HS-5 (cell line): ENCODE results near the gene SEPHS1.

Experiments
- DNase-seq: peaks from one replicate; pipeline ENCODE4 v3.0.0-alpha.2; 2012; ENCODE audit warnings: low read depth

The SEPHS1 gene

DNA sequence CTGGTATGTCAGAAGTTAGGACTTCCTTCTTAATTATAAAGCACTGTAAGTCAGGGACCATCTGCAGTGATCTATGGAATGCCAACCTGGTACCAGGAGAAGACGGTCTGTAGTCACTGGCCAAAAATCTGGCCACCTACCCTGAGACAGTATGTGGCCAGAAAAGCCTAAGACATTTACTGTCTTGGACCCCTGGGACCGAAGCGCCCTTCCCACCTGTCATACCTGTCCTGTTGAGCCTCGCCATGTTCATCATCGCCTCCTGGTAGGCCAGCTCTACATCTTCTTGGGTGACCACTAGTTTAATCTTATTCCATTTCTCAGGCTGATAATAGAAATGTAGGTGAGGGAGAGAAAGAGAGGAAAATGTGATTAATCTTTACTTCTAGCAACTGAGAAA lies 20.0 kb downstream of the SEPHS1 start:
- DNase-seq = no peak

DNA sequence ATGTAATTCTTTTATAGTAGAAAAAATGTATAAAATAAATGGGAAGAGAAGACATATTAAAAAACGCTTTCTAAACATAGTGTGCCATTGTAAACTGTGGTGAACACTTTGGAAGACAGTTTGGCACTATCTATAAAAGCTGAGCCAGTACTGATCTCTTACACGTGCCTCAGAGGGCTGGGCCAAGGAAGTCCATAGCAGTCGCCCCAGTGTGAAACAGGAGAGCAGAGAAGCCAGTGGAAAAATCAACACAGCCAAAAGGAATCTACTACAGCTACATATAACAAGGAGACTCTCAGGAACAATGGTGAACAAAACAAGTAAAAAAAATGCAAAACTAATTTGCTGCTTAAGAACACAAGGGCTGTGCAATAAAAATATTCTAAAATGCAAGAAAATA lies 20.6 kb downstream of the SEPHS1 start:
- DNase-seq = no peak

DNA sequence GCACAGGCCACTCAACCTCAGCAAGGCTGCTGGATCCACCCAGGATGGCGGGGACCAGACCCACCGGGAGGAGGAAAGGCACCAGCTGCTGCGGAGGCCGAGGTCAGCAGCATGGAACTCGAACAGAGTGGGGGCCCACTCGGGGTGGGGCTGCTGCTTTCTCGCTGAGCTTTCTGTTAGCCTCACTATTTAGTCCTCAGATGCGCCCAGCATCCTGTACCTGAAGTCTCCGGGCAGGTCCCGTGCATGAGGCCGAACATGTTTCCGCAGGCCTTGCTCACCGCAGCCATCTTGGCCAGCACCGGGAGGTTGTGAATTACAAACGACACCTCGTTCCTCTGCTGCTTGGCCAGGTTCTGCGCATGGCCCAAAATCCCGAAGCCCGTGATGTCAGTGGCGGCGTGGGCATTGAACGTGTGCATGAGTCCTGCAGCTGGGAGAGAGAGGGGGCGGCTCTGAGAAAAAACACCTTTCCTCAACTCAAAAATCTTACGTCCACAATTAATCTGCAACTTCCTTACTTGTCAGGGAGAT lies 25.4 kb downstream of the SEPHS1 start:
- DNase-seq = no peak

DNA sequence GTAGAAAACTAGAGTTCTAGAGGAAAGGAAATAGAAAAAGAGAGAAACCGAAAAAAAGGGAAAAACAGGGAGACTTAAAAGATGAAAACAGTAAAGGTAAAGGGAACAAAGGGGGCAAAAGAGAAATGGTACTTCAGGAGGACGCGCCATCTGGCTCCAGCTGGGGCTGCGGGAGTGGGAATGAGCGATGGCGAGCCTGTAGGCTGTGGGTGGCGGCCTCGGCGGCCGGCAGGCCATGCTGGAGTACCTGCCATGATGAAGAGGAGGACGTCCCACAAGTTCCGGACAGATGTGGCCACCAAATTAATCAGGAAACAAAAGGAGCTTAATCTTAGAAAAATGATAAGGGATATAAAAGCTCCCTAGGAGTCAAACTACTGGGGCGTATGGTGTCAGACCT lies 26.5 kb downstream of the SEPHS1 start:
- DNase-seq = no peak

DNA sequence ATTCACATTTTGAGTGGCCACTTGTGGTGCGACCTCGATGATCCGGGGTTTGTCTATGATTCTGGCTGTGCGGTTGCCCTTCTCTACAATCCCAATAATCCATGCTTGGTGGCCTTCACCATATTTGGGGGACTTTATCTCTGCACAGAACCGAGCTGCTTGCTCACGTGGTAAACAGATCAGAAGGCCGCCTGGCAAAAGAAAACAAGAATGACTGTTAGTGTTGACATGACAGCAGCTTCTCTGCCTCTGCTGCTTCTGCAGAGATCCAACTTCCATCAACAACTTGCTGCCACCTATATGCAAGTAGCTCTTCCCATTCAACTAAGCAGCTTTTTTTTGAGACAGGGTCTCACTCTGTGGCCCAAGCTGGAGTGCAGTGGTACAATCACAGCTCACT lies 28.9 kb downstream of the SEPHS1 start:
- DNase-seq = no peak

DNA sequence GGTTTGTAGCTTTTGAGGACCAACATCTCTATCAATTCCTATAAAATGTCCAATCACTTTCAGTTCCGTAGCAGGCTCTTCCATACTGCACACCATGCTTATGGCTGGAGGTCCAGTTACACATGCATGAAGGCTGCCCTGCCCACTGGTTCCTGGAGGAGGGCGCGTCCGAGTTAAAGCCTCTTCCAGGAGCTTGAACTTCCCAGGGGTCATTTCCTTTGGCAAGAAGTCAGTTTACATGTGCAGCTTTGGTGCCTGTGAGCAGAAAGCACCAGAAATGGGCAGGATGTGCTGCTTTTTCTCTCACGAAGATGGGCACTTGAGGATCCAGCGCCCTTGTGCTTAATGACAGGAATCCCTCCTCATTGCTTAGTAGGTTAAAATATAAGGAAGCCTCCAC lies 30.6 kb downstream of the SEPHS1 start:
- no peak for DNase-seq

DNA sequence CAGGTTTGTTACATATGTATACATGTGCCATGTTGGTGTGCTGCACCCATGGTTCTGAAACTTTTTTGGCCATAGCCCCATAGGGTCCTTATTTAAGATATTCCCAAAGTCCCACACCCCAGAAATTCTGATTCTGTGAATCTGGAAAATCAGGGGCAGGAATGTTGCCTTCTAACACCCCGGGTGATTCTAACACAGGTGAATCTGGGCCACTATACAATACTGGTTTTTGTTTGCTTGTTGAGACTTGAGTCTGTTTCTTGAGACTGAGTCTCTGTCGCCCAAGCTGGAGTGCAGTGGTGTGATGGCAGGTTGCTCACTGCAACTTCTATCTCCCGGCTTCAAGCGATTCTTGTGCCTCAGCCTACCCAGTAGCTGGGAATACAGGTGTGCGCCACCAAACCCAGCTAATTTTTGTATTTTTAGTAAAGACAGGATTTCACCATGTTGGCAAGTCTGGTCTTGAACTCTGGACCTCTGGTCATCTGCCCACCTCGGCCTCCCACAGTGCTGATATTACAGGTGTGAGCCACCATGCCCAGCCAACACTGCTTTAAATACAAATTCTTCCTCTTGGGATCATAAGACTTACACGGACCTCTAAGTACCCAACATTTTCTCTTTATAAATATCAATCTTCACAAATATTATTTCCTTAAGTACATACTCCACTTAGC lies 31.3 kb downstream of the SEPHS1 start:
- DNase-seq = no peak

DNA sequence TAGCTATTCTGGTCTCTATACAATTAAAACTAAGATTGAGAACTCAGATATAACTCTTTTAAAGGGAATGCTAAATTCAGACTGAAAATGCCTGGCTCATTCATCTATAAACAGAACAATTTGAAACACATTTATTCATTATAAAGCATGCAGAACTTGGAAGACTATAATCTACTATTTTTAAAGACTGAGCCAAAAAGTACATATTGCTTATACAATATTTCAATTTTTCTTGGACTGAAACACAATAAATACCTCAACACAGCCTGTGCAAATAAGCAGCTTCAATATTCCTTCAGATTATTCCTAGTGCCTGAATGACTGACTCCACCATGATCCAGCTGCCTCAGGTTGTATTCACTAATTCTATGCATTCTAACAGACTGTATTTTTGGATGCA lies 32.7 kb downstream of the SEPHS1 start:
- no peak for DNase-seq

DNA sequence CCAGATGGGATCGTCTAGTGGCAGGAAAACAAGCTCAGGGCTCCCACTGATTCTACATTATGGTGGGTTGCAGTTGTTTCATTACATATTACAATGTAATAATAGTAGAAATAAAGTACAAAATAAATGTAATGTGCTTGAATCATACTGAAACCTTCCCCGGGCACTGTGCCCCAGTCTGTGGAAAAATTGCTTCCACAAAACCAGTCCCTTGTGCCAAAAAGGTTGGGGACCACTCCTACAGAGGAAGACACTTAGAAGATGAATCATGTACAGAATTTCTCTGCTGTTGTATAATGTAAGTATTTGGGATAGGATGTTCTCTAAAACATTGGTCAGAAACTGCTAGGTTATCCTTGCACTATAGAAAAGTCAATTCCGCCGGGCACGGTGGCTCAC lies 36.9 kb downstream of the SEPHS1 start:
- no peak for DNase-seq

DNA sequence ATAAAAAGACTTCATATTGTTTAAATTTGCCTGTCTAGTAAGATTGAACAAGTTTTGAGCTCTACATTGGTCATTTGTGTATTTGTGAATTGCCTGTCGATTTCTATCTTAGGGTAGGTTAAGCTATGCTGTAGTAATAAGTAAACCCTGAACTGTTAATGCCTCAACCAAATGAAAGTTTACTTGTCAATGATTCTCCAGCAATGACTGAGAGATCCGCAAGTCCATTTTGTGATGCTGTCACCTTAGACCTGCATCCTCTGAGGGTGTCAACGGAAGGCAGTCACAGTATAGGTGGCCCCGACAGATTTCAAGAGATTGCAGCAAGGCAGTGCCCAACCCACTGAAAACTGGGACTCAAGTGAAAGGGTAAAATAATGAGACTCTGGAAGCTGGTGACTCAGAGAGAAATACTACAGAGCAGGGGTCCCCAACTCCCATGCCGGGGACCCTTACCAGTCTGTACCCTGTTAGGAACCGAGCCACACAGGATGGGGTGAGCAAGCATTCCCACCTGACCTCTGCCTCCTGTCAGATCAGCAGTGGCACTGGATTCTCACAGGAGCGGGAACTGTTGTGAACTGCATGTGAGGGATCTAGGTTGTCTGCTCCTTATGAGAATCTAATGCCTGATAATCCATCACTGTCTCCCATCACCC lies 37.4 kb downstream of the SEPHS1 start:
- no peak for DNase-seq

DNA sequence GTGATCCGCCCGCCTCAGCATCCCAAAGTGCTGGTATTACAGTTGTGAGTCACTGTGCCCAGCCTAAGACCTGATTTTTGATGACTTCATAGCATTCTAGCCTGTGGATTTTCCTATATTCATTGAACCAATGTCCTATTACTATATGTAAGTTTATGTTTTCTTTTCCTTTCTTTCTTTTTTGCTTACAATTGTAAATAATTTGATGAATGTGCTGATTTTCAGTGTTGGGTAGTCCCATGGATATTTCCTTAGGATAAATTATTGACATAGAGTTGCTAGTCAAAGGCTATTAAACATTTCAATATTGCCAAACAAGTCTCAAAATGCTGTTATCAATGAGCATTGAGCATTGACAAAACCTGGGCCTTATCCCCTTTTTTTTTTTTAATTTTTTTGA lies 38.3 kb downstream of the SEPHS1 start:
- no peak for DNase-seq

DNA sequence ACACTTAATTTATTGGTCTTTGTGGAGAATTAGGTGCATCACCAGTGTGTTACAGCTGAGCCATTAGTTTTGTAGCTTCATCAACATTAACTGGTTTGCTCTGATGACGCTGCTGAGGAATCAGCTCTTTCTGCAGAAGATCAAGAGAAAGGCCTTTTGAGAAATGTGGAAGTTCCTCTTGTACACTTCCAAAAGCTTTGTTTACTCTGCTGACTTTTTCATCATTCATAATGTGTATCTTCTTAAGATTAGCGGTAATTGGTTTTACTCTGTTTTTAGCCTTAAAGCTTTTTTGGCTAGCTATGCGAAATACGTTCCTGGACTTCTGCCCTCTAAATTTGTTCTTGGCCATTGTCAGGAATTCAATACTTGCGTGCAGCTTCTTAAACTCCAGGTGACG lies 40.0 kb downstream of the SEPHS1 start:
- DNase-seq = no peak

DNA sequence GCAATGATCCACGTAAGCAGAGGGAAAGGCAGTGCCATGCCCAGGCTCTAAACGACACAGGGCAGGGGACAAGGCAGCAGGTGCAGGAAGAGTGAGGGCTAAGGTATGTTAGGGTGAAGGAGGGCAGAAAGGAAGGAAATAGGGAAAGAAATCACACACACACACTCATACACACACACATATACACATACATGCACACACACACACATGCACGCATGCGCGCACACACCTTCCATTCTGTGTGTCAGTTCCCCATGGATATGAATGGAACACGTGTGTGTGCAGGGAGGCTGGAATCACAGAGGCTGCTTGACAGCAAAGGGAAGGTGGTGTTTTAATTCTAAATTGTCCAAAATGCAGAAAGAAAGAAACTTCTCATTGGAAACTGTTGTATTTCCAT lies 42.0 kb downstream of the SEPHS1 start:
- no peak for DNase-seq

DNA sequence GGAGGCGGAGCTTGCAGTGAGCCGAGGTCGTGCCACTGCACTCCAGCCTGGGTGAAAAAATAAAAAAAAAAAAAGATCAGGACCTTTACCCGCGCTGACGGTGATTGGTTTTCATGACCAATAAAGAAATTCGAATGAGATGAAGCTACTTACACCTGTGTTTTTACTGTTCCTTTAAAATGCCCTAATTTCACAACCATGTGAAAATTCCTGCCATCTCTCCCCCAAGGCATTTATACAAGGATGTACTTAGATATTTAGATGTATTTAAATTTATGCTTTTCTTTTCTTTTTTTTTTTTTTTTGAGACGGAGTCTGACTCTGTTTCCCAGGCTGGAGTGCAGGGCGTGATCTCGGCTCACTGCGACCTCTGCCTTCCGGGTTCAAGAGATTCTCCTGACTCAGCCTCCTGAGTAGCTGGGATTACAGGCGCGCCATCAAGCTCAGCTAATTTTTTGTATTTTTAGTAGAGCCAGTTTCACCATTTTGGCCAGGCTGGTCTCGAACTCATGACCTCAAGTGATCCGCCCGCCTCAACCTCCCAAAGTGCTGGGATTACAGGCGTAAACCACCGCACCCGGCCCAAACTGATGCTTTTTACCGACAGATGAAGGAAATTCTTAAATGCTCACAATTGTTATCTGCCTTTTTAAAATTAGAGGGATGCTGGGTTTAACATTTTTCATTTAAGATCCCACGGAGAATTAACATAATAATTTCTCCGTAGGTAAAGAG lies 45.1 kb downstream of the SEPHS1 start:
- DNase-seq = no peak

DNA sequence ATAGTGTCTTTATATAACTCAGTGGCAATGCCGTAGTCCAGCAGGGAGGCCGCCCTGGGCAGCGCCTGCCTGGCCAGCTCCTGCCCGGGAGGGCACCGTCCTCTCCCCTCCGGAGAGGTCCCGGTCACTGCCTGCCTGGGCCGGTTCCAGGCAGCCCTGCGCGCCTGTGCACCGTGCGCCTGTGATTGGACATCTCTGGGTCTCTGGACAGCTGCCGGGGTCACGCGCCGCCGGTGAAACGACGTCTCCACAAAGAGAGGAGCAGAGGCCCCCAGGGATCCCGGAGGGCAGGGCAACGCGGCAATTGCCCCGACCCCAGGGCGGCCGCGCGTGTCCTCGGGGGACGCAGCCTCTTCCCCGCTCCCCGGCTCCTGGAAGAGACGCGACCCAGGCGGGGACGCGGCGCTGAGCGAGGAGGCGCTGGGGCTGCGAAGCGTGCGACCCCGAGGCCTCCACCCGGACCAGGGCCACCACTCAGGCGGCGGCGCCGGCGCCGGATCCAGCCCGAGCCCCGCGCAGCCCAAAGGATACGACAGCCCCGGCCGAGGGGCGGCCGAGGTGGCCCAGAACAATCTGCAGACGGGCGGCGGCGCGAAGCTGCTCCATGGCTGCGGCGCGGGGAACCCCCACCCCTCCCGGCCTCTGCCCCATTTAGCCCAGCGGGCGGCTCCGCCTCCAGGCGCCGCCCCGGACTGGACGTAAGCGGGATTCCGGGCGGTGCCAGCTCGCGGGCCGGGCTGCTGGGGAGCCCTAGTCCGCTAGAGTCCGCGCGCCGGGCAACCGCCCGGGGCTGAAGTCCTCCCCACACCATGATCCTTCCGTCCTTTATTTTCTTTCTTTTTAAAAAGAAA lies 48.4 kb downstream of the SEPHS1 start, which contains the start of gene PHYH:
Gene PHYH, minus strand, starts transcription at position 628 of the 851 bp plus-strand sequence. Its CDS starts 22 bp downstream, at position 606.
- DNase-seq = no peak

DNA sequence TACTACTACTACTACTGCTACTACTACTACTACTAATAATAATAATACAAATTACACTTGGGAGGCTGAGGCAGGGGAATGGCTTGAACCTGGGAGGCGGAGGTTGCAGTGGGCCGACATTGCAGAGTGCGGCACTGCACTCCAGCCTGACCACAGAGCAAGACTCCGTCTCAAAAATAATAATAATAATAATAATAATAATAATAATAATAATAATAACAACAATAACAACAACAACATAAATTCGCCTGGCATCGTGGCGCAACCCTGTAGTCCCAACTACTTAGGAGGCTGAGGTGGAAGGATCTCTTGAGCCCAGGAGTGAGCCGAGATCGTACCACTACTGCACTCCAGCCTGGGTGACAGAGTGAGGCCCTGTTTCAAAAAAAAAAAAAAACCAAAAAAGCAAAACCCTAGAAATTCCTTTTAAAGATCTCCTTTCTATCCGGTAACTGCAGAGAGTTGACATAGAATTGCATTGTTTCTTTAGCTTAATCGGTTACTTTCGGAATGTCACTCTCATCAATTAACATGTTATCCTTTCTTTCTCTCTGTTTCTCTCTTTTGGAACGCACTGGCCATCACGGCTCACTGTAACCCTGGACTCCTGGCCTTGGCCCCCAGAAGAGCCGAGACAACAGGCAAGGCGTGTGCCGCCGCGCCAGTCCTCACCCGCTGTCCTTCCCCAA lies 49.2 kb downstream of the SEPHS1 start:
- DNase-seq = no peak

DNA sequence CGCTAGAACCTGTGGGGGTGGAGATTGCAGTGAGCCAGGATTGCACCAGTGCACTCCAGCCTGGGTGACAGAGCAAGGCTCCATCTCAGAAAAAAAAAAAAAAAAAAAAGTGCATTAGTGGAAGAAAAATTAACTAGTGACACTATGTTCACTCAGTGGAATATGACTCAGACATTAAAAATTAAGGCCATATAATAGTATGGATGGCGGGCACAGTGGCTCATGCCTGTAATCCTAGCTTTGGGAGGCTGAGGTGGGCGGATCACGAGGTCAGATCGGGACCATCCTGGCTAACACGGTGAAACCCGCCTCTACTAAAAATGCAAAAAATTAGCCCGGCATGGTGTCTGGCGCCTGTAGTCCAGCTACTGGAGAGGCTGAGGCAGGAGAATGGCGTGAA lies 51.6 kb downstream of the SEPHS1 start:
- DNase-seq = no peak

DNA sequence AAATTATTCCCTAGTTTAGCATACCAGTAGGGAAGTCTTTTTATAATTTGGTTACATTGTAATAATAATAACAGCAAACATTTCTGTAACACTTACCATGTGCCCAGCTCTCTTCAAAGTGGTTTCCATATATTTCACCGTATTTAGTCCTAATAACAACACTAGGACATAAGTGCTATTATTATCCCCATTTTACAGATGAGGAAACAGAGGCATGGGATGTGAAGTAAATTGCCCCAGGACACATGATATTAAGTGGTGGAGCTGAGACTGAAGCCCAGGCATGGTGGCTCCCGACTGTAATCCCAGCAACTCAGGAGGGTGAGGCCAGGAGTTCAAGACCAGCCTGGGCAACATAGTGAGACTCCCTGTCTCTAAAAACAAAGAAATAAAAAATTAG lies 53.3 kb downstream of the SEPHS1 start:
- DNase-seq = no peak

DNA sequence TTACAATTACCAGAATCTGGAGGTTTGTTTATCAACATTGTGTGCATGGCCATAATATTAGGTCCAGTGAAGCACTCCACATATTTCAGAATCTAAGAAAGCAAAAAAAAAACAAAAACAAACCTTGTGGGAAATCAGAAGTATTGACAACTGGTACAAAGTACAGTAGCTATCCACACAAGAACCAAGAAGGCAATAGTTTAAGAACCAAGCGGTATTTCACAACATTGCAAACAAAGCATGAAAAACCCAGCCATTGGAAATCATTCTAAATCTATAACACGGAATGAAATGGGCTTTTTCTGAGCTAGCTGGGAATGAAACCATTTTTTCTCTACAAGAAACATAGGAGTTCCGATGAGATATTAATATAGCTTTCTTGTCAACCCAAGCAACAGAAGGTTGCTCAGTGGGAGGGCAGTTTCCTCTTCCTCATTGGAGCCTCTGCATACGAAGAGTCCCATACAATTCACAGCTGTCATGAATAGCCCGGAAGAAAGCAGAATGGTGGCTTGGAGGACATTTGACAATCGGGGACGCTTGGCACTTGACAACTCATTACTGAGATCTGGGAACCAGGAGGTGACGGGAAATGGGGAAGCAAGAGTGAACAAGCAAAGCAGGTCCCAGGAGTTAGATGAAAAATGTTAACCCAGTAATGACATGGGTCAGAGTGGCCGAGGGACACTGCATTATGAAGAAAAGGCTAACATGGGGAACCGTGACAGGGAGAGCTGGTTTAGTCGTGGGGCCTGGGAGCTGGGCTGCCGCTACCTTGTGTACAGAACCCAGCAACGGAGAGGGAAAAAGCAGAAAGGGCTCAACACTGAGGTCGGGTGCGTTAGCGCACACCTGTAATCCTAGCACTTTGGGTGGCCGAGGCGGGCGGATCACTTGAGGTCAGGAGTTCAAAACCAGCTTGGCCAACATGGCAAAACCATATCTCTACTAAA lies 56.0 kb downstream of the SEPHS1 start:
- DNase-seq = no peak

DNA sequence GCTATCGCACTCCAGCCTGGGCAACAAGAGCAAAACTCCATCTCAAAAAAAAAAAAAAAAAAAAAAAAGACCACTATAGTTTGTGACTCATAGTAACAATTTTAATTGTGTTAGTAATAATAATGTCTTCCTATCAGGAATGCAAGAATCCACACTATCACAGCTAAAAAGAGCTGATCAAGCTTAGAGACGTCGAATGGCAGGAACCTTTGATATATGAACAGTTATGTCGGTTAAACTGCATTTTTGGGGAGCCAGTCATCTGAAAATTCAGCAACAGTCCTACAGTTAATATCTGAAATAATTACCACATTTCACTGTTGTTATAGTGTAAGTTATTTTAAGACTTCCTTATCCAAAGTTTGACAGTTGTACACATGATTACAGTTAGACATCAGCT lies 57.0 kb downstream of the SEPHS1 start:
- DNase-seq = no peak
